ENCODE data around the gene RRP36. TPM values are rescaled to one million over a fixed set of nuclear protein-coding genes. Genes with fewer than 3 reads are reported as not detected.
"Not testable (repeated sequence)": the region's sequence is repeated elsewhere in the genome, so short reads cannot be mapped to it uniquely, and the experiment has no call there.

RRP36 gene
- total and polyA plus RNA-seq, 2 experiments from 2014 or later = 72.5 to 83.2 TPM

DNA sequence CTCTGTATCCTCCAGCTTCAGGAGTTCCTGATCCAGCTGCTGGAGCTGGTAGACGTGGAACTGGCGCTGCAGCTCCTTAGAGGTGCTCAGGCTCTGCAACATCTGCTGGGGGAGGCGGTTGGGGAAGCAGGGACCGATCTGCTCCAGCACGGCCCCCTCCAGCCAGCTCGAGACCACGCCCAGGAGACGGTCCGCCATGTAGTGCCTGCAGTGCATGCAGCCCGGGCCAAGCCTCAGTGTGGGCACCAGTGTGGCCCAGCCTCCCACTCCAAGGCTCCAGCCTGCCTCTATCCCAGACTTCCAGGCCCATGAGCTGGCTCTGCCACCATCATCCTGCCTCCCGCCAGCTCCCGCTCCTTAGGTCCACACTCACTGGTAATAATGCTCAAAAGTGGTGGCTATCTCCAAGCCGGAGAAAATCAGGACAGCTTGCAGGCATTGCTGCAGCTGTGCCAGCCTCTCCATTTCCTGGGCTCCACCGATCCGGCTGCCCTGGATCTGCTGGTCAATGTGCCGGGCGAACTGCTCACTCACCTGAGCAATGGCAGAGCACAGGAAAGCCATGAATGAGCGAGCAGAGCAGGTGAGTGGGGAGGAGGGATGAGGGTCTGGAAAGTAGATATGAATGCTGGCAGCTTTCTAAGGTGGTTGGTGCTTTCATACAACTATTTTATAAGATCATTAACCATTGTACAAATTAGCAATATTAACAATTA lies 19.3 kb downstream of the RRP36 start:
- Histone ChIP-seq H3K27me3 (no peaks in the 10 kb centered on the region), H3K27ac (no peak overlapping the region), H3K4me3 (no peak overlapping the region), H4K20me1 (ENCODE audit: insufficient read depth, poor library complexity, severe bottlenecking) (no peaks in the 10 kb centered on the region), H3K9me2 (replicated peaks; ENCODE audit: insufficient read depth) (no peaks in the 10 kb centered on the region), H3K4me1 (ENCODE audit: insufficient read depth) (no peaks in the 10 kb centered on the region), H3K36me3 (replicated peaks; ENCODE audit: insufficient read depth, low read depth) (no peaks in the 10 kb centered on the region), H3K9me3 (ENCODE audit: low read depth) (no peaks in the 10 kb centered on the region), H2AFZ (no peak overlapping the region), H3K4me2 (no peak overlapping the region), H3K79me2 (no peaks in the 10 kb centered on the region)
- WGBS (ENCODE audit: low lambda C conversion rate, missing lambda C conversion rate) = 98% methylated on average over 18 of the region's 18 CpGs
- DNase-seq (ENCODE audit: low spot score) = no peak
- TF ChIP-seq EZH2phosphoT487 (IDR thresholded peaks at IDR 0.05; ENCODE audit: low read depth, severe bottlenecking, unreplicated experiment) = no peak
- TF ChIP-seq EZH2 (IDR thresholded peaks at IDR 0.05; ENCODE audit: borderline replicate concordance) = no peak
- TF ChIP-seq, protein P1, sequence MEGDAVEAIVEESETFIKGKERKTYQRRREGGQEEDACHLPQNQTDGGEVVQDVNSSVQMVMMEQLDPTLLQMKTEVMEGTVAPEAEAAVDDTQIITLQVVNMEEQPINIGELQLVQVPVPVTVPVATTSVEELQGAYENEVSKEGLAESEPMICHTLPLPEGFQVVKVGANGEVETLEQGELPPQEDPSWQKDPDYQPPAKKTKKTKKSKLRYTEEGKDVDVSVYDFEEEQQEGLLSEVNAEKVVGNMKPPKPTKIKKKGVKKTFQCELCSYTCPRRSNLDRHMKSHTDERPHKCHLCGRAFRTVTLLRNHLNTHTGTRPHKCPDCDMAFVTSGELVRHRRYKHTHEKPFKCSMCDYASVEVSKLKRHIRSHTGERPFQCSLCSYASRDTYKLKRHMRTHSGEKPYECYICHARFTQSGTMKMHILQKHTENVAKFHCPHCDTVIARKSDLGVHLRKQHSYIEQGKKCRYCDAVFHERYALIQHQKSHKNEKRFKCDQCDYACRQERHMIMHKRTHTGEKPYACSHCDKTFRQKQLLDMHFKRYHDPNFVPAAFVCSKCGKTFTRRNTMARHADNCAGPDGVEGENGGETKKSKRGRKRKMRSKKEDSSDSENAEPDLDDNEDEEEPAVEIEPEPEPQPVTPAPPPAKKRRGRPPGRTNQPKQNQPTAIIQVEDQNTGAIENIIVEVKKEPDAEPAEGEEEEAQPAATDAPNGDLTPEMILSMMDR (IDR thresholded peaks at IDR 0.05; ENCODE audit: poor library complexity) = no peak

DNA sequence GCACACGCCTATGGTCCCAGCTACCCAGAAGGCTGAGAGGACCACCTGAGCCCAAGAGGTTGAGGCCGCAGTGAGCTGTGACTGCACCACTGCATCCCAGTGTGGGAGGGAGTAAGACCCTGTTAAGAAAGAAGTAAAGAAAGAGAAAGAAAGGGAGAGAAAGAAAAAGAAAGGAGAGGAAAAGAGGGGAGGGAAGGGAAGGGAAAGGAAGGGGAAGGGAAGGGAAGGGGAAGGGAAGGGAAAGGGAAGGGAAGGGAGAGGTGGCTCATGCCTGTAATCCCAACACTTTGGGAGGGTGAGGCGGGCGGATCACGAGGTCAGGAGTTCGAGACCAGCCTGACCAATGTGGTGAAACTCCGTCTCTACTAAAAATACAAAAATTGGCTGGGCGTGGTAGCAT lies 20.1 kb downstream of the RRP36 start:
- H3K4me1 ChIP-seq (ENCODE audit: insufficient read depth); H3K27me3 ChIP-seq; DNase-seq (ENCODE audit: low spot score); H3K36me3 ChIP-seq (replicated peaks; ENCODE audit: insufficient read depth, low read depth); H3K9me2 ChIP-seq (replicated peaks; ENCODE audit: insufficient read depth); H3K79me2 ChIP-seq; H3K9me3 ChIP-seq (ENCODE audit: low read depth); H3K27ac ChIP-seq; H3K4me2 ChIP-seq; H3K4me3 ChIP-seq; H2AFZ ChIP-seq; H4K20me1 ChIP-seq (ENCODE audit: insufficient read depth, poor library complexity, severe bottlenecking): not testable (repeated sequence)
- WGBS (ENCODE audit: low lambda C conversion rate, missing lambda C conversion rate) = 95% methylated on average over 6 of the region's 8 CpGs

DNA sequence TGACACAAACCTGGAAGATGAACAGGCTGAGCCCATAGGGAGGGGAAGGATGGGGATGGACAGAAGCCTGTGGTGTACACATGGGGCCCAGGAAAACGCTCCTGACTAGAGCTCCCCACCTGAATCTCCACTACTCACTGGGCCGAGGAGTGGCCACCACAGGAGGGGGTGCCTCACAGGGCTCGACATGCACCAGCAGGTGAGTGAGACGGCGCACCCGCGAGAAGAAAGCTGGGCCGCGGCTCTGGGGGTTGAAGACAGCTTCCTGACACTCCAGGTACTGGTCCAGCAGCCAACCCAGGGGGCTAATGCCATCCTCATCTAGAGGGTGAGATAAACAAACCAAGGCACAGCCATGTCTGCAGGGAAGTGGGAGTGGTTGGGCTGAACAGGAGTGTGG lies 21.9 kb downstream of the RRP36 start:
- Histone ChIP-seq H3K27me3 (no peaks in the 10 kb centered on the region), H4K20me1 (ENCODE audit: insufficient read depth, poor library complexity, severe bottlenecking) (no peaks in the 10 kb centered on the region), H3K4me1 (ENCODE audit: insufficient read depth) (no peaks in the 10 kb centered on the region), H3K9me3 (ENCODE audit: low read depth) (no peaks in the 10 kb centered on the region), H3K4me2 (no peak overlapping the region), H3K9me2 (replicated peaks; ENCODE audit: insufficient read depth) (no peaks in the 10 kb centered on the region), H2AFZ (no peak overlapping the region), H3K79me2 (no peaks in the 10 kb centered on the region), H3K27ac (no peak overlapping the region), H3K4me3 (no peak overlapping the region), H3K36me3 (replicated peaks; ENCODE audit: insufficient read depth, low read depth) (no peaks in the 10 kb centered on the region)
- 96% methylated on average over 9 of the region's 9 CpGs for WGBS (ENCODE audit: low lambda C conversion rate, missing lambda C conversion rate)
- no peak for TF ChIP-seq EZH2phosphoT487 (IDR thresholded peaks at IDR 0.05; ENCODE audit: low read depth, severe bottlenecking, unreplicated experiment)
- TF ChIP-seq, protein P1 (IDR thresholded peaks at IDR 0.05; ENCODE audit: poor library complexity) = no peak
- TF ChIP-seq EZH2 (IDR thresholded peaks at IDR 0.05; ENCODE audit: borderline replicate concordance) = no peak
- no peak for DNase-seq (ENCODE audit: low spot score)

DNA sequence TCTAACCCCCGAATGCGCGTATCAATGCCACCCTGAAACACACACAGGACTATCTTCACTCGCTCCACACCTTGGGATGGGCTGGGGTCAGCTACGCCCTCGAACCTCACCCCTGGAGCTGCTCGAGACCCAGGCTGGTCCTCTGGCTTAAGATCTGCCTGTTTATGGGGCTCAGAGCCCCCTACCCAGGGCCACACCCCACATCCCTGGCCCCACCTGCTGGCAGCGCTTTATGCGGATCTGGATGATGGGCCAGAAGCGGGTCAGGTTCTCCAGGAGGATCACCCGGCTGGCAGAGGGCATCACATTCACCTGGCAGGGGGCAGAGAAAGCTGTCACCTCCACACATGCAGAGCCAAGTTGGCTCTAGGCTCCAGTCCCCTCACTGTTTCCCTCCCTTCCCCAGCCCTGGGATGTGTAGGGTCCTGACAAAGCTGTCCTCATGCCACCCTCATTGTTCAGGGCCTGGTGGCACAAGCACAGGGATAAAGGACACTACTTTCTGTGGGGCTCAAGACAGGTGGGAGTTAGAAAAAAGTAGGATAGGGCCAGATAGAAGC lies 24.0 kb downstream of the RRP36 start:
- Histone ChIP-seq H3K27me3 (no peaks in the 10 kb centered on the region), H3K9me2 (replicated peaks; ENCODE audit: insufficient read depth) (no peaks in the 10 kb centered on the region), H3K36me3 (replicated peaks; ENCODE audit: insufficient read depth, low read depth) (no peaks in the 10 kb centered on the region), H3K9me3 (ENCODE audit: low read depth) (no peaks in the 10 kb centered on the region), H3K4me2 (no peak overlapping the region), H3K27ac (no peak overlapping the region), H3K4me3 (no peak overlapping the region), H3K4me1 (ENCODE audit: insufficient read depth) (no peaks in the 10 kb centered on the region), H4K20me1 (ENCODE audit: insufficient read depth, poor library complexity, severe bottlenecking) (no peaks in the 10 kb centered on the region), H2AFZ (no peak overlapping the region), H3K79me2 (peaks cover 5% of the 10 kb centered on the region)
- TF ChIP-seq, protein P1 (IDR thresholded peaks at IDR 0.05; ENCODE audit: poor library complexity) = no peak
- TF ChIP-seq EZH2phosphoT487 (IDR thresholded peaks at IDR 0.05; ENCODE audit: low read depth, severe bottlenecking, unreplicated experiment) (no peak), EZH2 (IDR thresholded peaks at IDR 0.05; ENCODE audit: borderline replicate concordance) (no peak)
- 97% methylated on average over 11 of the region's 11 CpGs for WGBS (ENCODE audit: low lambda C conversion rate, missing lambda C conversion rate)
- DNase-seq (ENCODE audit: low spot score) = no peak

All from hepatocyte (in vitro differentiated cells).